Hematopoietic multipotent progenitor cell treated with erythropoietin and hydrocortisone succinate and interleukin-3 and kit ligand, for 8 days (in vitro differentiated cells): ENCODE results near the gene DIP2A.
"Not testable (repeated sequence)": the region's sequence is repeated elsewhere in the genome, so short reads cannot be mapped to it uniquely, and the experiment has no call there.

Experiments used
- DNase-seq: peaks from one replicate; pipeline ENCODE4 v3.0.0-alpha.2; 2015

Gene DIP2A

GRCh38 chr21:46559291-46559983 is 100.7 kb downstream of the DIP2A start:
- DNase-seq: no peak

DNA sequence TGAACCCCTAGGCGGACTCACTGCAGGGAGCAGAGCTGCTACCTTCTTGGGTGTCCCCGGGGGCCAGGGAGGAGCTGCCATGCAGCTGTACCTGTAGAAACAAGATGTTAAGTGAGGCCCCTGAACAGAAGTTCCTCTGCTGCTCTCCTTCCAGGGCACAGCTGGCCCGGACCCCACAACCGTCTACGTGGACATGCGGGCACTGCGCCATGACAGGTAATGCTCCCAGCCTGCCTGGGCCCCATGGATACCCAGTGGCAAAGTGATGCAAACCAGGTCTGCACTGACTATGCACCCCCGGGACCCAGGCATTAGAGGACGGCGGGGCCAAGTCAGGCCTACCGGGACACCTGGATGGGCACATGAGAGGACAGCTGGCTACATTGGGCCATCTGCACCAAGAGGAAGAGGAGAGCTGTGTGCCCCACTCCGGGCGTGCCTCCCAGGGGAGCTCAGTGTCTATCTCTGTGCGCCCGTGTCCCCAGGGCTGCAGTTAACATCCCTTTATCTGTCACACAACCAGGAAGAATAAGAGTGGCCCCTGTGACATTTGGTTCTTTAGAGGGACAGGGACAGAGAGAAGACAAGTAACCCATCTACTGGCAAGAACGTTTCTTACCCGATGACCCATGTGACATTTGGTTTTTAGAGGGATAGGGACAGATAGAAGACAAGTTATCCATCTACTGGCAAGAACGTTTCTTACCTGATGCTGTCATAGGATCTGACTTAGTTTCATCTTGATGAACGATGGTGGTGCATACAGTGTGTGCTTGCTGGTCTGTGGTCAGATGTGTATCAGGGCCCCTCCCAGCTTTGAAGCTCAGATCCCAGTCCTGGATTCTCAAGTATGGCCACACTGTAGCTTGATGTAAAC is 102.1 kb downstream of the DIP2A start:
- DNase-seq: no peak

DNA sequence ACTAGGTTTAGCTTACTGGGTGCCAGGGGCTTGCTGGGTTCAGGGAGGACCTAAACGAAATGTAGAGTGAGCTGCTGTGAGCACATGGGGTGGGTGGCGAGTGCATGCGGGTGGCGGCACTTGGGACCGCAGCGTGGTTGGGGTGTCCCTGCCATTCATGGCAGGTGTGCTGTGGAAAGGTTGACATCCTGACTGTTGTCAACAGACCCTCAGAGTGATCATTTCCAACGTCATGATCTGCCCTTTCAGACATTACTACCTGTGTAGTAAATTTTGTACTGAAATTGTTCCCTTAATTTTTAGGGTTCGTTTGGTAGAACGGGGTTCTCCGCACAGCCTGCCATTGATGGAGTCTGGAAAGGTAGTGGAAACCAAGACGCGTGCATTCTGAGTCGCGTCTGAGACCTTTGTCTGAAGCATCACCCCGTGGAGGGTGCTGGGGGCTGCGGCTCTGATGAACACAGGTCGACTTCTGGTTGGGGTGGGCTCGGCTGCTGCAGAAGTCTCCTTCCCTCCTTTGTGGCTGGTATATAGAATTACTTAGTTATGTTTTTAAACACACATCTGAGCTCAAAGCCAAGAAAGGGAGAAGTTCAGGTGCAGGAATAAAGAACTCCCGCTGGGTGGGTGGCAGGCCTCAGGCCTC is 102.9 kb downstream of the DIP2A start:
- DNase-seq: no peak

DNA sequence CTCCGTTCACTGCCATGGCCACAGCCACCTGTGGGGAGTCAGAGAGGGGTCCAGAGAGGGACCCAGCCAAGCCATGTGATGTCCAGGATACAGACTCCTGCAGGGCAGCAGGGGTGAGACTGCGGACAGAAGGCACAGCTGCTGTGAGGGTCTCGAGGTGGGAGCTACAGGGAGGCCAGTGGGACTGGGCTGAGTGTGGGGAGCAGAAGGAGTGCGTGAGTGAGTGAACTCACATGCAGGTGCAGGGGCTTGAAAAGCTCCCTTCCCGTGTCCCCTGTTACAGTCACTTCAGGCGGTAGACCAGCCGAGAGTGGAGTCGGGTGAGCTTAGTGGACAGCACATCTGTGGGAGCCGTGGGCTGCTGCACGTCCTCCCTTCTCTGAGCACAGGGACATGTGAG is 103.8 kb downstream of the DIP2A start:
- no peak for DNase-seq

DNA sequence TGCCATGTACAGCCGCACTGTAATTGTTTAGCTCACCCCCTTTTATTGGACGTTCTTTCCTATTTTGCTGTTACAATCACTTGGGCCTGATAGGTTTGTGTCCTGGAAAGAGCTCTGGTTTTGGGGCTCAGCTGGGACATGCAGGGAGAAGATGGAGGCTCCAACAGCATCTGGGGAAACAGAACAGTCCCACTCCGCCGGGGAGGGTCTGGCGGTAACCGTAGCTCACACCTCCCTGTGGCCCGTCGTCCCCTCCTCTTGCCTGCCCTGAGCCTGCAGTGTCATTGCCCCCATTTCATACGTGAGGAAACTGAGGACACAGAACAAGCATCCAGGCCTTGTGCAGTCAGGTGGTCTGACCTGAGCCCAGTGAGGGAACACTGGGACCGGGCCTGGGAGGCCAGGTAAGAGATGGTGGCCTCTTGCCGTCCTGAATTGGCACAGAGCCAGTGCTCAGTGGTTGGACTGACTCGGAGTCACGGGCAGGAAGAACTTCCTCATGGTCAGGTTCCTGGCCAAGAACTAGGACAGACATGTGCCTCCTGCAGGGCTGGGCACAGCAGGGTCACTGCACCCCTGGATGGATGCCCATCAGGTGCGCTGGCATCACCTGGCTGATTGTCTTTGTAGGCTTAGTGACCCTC is 104.4 kb downstream of the DIP2A start:
- no peak for DNase-seq

GRCh38 chr21:46564391-46564790 is 105.7 kb downstream of the DIP2A start:
- no peak for DNase-seq

GRCh38 chr21:46567348-46567747 is 108.7 kb downstream of the DIP2A start:
- no peak for DNase-seq

- DNase-seq: no peak
Observed at GRCh38 chr21:46568562-46568961, 109.9 kb downstream of the DIP2A start.

DNA sequence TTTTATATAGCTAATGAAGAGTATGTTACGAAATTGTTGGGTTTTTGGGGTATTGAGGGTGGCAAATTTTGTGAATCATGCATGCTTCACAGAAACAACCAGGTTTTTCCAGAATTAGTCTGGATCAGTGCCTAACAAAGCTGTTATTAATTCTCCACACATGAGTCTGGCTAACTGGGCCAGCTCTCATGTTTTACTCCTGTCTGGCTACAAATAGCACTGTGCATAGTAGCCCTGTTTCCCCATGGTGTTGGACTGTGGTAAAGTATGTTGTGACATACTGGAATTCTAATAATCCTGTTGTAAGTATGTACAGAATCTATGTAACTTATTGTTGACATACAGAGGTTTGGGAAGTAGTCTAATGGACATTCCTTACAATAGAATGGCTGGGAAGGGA is 110.4 kb downstream of the DIP2A start:
- DNase-seq: no peak

GRCh38 chr21:46570119-46570518 is 111.4 kb downstream of the DIP2A start:
- no peak for DNase-seq

GRCh38 chr21:46570631-46571030 is 111.9 kb downstream of the DIP2A start:
- no peak for DNase-seq

- no peak for DNase-seq
Observed at GRCh38 chr21:46572850-46573249, 114.2 kb downstream of the DIP2A start.

- DNase-seq: not testable (repeated sequence)
Observed at GRCh38 chr21:46577786-46578185, 119.1 kb downstream of the DIP2A start.

GRCh38 chr21:46579394-46579793 is 120.7 kb downstream of the DIP2A start:
- not testable (repeated sequence) for DNase-seq

GRCh38 chr21:46581780-46582307 is 123.2 kb downstream of the DIP2A start:
- no peak for DNase-seq

GRCh38 chr21:46585191-46585953 is 126.7 kb downstream of the DIP2A start:
- peak; percentile 61 for DNase-seq

DNA sequence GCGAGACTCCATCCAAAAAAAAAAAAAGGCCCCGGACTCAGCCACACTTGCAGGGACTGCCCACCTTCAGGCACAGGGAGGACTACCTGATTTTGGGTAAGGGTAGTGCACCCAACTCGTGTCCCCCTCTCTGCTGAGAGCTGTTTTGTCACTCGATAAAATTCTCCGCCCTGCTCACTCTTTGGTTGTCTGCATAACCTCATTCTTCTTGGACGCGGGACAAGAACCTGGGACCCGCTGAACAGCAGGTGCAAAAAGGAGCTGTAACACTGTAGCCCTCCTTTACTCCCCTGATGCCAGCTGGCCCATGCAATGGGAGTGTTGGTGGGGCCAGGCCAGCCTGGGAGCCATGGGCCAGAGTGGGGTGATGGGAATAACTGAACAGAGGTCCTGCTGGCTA is 135.6 kb downstream of the DIP2A start:
- no peak for DNase-seq

- DNase-seq: no peak
Observed at GRCh38 chr21:46596201-46596600, 137.5 kb downstream of the DIP2A start.

DNA sequence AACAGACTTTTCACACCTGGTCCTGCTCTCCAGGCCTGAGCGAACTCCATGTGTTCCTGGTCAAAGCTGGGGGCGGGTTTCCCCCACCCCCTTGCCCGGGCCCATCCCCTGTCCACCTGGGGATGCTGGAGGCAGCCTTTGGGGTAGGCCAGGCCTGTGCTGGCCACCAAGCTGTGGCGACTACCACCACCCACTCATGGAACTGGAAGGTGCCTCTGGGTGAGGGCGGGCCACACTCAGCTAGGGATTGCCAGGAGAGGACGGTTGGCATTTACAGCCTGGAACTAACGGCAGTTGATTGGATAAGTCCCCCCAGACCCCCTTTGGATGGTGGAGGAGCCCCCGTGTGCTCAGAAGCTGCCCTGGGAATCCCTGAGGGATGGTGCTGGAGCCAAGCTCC is 138.3 kb downstream of the DIP2A start:
- no peak for DNase-seq

- DNase-seq: no peak
Observed at GRCh38 chr21:46597896-46598343, 139.2 kb downstream of the DIP2A start.

DNA sequence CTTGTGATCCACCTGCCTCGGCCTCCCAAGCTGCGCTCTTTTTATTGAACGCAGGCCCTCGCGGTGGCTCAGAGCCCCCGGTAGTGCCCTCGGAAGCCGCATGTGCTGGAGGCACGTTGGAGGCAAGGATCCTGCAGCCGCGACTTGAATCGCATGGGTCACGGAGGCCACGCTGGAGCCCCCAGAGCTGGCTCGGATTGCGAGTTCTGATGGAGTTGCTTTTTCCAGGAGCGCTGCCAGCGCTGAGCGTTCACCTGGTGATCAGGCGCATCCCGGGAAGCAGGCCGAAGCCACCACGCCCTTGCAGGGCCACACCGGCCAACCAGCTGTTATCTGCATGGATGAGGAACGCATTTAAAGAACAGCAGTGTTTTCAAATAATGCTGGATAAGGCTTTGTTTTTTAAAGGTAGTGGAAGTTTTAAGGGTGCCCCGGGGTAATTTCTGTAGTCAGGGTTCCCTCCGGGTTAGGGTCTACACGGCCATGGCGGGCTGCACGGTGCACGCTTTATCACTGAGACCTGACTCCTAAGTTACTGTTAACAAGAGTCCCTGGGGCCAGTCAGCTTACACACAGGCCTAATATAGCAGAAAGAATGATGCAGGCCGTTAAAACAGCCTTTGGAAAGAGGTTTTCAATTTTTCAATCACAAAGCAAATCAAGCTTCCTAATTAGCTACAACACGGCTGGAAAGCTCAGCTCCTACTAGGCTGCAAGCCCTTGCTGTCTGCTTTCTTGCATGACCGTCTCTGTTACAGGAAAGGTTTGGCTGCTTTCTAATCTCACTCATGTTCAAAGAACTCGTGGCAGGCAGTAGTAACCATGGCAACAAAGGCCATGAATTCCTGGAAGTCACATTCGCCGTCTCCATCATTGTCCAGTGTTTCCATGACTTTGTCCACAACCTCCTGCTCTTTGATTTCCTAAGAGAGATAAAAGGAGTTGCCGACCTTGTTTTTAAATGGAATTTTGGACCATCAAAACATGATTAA is 140.2 kb downstream of the DIP2A start:
- DNase-seq: peak; percentile 14
